ENCODE data around the gene PALM2AKAP2. TPM values are rescaled to one million over a fixed set of nuclear protein-coding genes. Genes with fewer than 3 reads are reported as not detected.

The PALM2AKAP2 gene
- total and polyA plus RNA-seq, 7 experiments from 2014 or later, result not detected

- ChIA-PET CTCF (no interaction called here), POLR2A (no interaction called here)
- H3K36me3 ChIP-seq (ENCODE audit: control insufficient read depth in 2 of 3, insufficient read depth in 3 of 3, low read length in 3 of 3), result no peaks in the 10 kb centered on the region
- no peak overlapping the region for H3K4me3 ChIP-seq (ENCODE audit: low read length)
- Mint-ChIP-seq H3K4me1 (peaks cover 0 to 1% (median 0%) of the 10 kb centered on the region in 7 donors), H3K36me3 (no peaks in the 10 kb centered on the region), H3K27ac (no peak overlapping the region), H3K27me3 (peaks cover 37 to 55% (median 46%) of the 10 kb centered on the region in 5 donors), H3K4me3 (no peak overlapping the region), H3K9me3 (peaks cover 0 to 5% (median 0%) of the 10 kb centered on the region in 11 donors)
- no peak overlapping the region for H3K27ac ChIP-seq (ENCODE audit: low read depth, low read length)
- intact Hi-C loops (cut with micrococcal nuclease), result no loop called here
- H3K9me3 ChIP-seq (ENCODE audit: control insufficient read depth in 2 of 3, low read length in 3 of 3), result no peaks in the 10 kb centered on the region
- no peaks in the 10 kb centered on the region for H3K4me1 ChIP-seq (ENCODE audit: control insufficient read depth in 2 of 2, insufficient read depth in 2 of 2, low read length in 2 of 2)
- ATAC-seq (no peak), DNase-seq (no peak)
- H3K27me3 ChIP-seq (ENCODE audit: control insufficient read depth in 2 of 2, insufficient read depth in 2 of 2, low read length in 2 of 2), result peaks cover 0 to 2% of the 10 kb centered on the region in 2 donors
These were observed 9.9 kb upstream of the PALM2AKAP2 start for GRCh38 chr9:109770101-109770500.

- Mint-ChIP-seq H3K9me3 (peaks cover 0 to 5% (median 0%) of the 10 kb centered on the region in 11 donors), H3K4me3 (no peak overlapping the region), H3K36me3 (no peaks in the 10 kb centered on the region), H3K27ac (no peak overlapping the region), H3K27me3 (peaks cover 38 to 56% (median 43%) of the 10 kb centered on the region in 5 donors), H3K4me1 (peaks cover 0 to 1% (median 0%) of the 10 kb centered on the region in 7 donors)
- Histone ChIP-seq H3K4me1 (ENCODE audit: control insufficient read depth in 2 of 2, insufficient read depth in 2 of 2, low read length in 2 of 2) (no peaks in the 10 kb centered on the region), H3K4me3 (ENCODE audit: low read length) (no peak overlapping the region), H3K27ac (ENCODE audit: low read depth, low read length) (no peak overlapping the region), H3K36me3 (ENCODE audit: control insufficient read depth in 2 of 3, insufficient read depth in 3 of 3, low read length in 3 of 3) (no peaks in the 10 kb centered on the region), H3K27me3 (ENCODE audit: control insufficient read depth in 2 of 2, insufficient read depth in 2 of 2, low read length in 2 of 2) (peaks cover 0 to 2% of the 10 kb centered on the region in 2 donors), H3K9me3 (ENCODE audit: control insufficient read depth in 2 of 3, low read length in 3 of 3) (no peaks in the 10 kb centered on the region)
- ATAC-seq, result no peak
- ChIA-PET CTCF (no interaction called here), POLR2A (no interaction called here)
- intact Hi-C loops (cut with micrococcal nuclease), result no loop called here
- no peak for DNase-seq
These were observed 8.9 kb upstream of the PALM2AKAP2 start for GRCh38 chr9:109771087-109771486.

GRCh38 chr9:109771796-109772531 lies 8.0 kb upstream of the PALM2AKAP2 start:
- H3K36me3 Mint-ChIP-seq, result no peaks in the 10 kb centered on the region
- ChIA-PET POLR2A (no interaction called here), CTCF (interaction anchor here (0.6 kb wide), 1 partner anchor 997 kb away, joined by 3 read pairs; no protein-coding TSS in a partner anchor)
- Histone ChIP-seq H3K4me3 (ENCODE audit: low read length) (no peak overlapping the region), H3K27ac (ENCODE audit: low read depth, low read length) (no peak overlapping the region), H3K27me3 (ENCODE audit: control insufficient read depth in 2 of 2, insufficient read depth in 2 of 2, low read length in 2 of 2) (peaks cover 0 to 2% of the 10 kb centered on the region in 2 donors), H3K9me3 (ENCODE audit: control insufficient read depth in 2 of 3, low read length in 3 of 3) (no peaks in the 10 kb centered on the region), H3K4me1 (ENCODE audit: control insufficient read depth in 2 of 2, insufficient read depth in 2 of 2, low read length in 2 of 2) (no peaks in the 10 kb centered on the region), H3K36me3 (ENCODE audit: control insufficient read depth in 2 of 3, insufficient read depth in 3 of 3, low read length in 3 of 3) (no peaks in the 10 kb centered on the region)
- peaks cover 0 to 1% (median 0%) of the 10 kb centered on the region in 7 donors for H3K4me1 Mint-ChIP-seq
- no peak for ATAC-seq
- H3K27ac Mint-ChIP-seq, result no peak overlapping the region
- no peak for DNase-seq
- intact Hi-C loops (cut with micrococcal nuclease), result no loop called here
- peaks cover 0 to 5% (median 0%) of the 10 kb centered on the region in 11 donors for H3K9me3 Mint-ChIP-seq
- H3K27me3 Mint-ChIP-seq, result peaks cover 36 to 55% (median 43%) of the 10 kb centered on the region in 5 donors
- H3K4me3 Mint-ChIP-seq, result no peak overlapping the region

- ATAC-seq, result no peak
- H3K36me3 Mint-ChIP-seq, result no peaks in the 10 kb centered on the region
- peaks cover 0 to 3% (median 0%) of the 10 kb centered on the region in 11 donors for H3K9me3 Mint-ChIP-seq
- peaks cover 0 to 2% (median 0%) of the 10 kb centered on the region in 7 donors for H3K4me1 Mint-ChIP-seq
- Histone ChIP-seq H3K4me1 (ENCODE audit: control insufficient read depth in 2 of 2, insufficient read depth in 2 of 2, low read length in 2 of 2) (no peaks in the 10 kb centered on the region), H3K4me3 (ENCODE audit: low read length) (no peak overlapping the region), H3K36me3 (ENCODE audit: control insufficient read depth in 2 of 3, insufficient read depth in 3 of 3, low read length in 3 of 3) (no peaks in the 10 kb centered on the region), H3K9me3 (ENCODE audit: control insufficient read depth in 2 of 3, low read length in 3 of 3) (no peaks in the 10 kb centered on the region), H3K27me3 (ENCODE audit: control insufficient read depth in 2 of 2, insufficient read depth in 2 of 2, low read length in 2 of 2) (no peaks in the 10 kb centered on the region), H3K27ac (ENCODE audit: low read depth, low read length) (no peak overlapping the region)
- peaks cover 27 to 60% (median 32%) of the 10 kb centered on the region in 5 donors for H3K27me3 Mint-ChIP-seq
- intact Hi-C loops (cut with micrococcal nuclease), result no loop called here
- H3K4me3 Mint-ChIP-seq, result no peak overlapping the region
- DNase-seq, result no peak
- ChIA-PET POLR2A (no interaction called here), CTCF (no interaction called here)
- H3K27ac Mint-ChIP-seq, result no peak overlapping the region
These were observed 4.5 kb upstream of the PALM2AKAP2 start for GRCh38 chr9:109775516-109775915.

- no peaks in the 10 kb centered on the region for H3K4me1 ChIP-seq (ENCODE audit: control insufficient read depth in 2 of 2, insufficient read depth in 2 of 2, low read length in 2 of 2)
- H3K9me3 ChIP-seq (ENCODE audit: control insufficient read depth in 2 of 3, low read length in 3 of 3), result no peaks in the 10 kb centered on the region
- no peak overlapping the region for H3K27ac ChIP-seq (ENCODE audit: low read depth, low read length)
- ATAC-seq (no peak), DNase-seq (no peak)
- no peak overlapping the region for H3K4me3 ChIP-seq (ENCODE audit: low read length)
- no peaks in the 10 kb centered on the region for H3K36me3 ChIP-seq (ENCODE audit: control insufficient read depth in 2 of 3, insufficient read depth in 3 of 3, low read length in 3 of 3)
- Mint-ChIP-seq H3K4me1 (peaks cover 0 to 5% (median 0%) of the 10 kb centered on the region in 7 donors), H3K36me3 (no peaks in the 10 kb centered on the region), H3K27ac (no peak overlapping the region), H3K27me3 (peaks cover 22 to 60% (median 35%) of the 10 kb centered on the region in 5 donors), H3K4me3 (no peak overlapping the region), H3K9me3 (peaks cover 0 to 3% (median 0%) of the 10 kb centered on the region in 11 donors)
- intact Hi-C loops (cut with micrococcal nuclease), result no loop called here
- ChIA-PET POLR2A (no interaction called here), CTCF (no interaction called here)
- peaks cover 0 to 2% of the 10 kb centered on the region in 2 donors for H3K27me3 ChIP-seq (ENCODE audit: control insufficient read depth in 2 of 2, insufficient read depth in 2 of 2, low read length in 2 of 2)
These were observed 3.6 kb upstream of the PALM2AKAP2 start for GRCh38 chr9:109776391-109776790.

- peaks cover 32 to 54% (median 44%) of the 10 kb centered on the region in 5 donors for H3K27me3 Mint-ChIP-seq
- H3K36me3 ChIP-seq (ENCODE audit: control insufficient read depth in 2 of 3, insufficient read depth in 3 of 3, low read length in 3 of 3), result no peaks in the 10 kb centered on the region
- DNase-seq, result no peak
- no peak overlapping the region for H3K27ac ChIP-seq (ENCODE audit: low read depth, low read length)
- no peaks in the 10 kb centered on the region for H3K4me1 ChIP-seq (ENCODE audit: control insufficient read depth in 2 of 2, insufficient read depth in 2 of 2, low read length in 2 of 2)
- H3K4me3 Mint-ChIP-seq, result peak overlapping the region in 1 of 10 donors; percentile 63
- H3K9me3 ChIP-seq (ENCODE audit: control insufficient read depth in 2 of 3, low read length in 3 of 3), result no peaks in the 10 kb centered on the region
- H3K9me3 Mint-ChIP-seq, result peaks cover 0 to 6% (median 0%) of the 10 kb centered on the region in 11 donors
- H3K36me3 Mint-ChIP-seq, result no peaks in the 10 kb centered on the region
- ChIA-PET CTCF (no interaction called here), POLR2A (no interaction called here)
- peaks cover 0 to 2% of the 10 kb centered on the region in 2 donors for H3K27me3 ChIP-seq (ENCODE audit: control insufficient read depth in 2 of 2, insufficient read depth in 2 of 2, low read length in 2 of 2)
- H3K27ac Mint-ChIP-seq, result no peak overlapping the region
- ATAC-seq, result no peak
- no peak overlapping the region for H3K4me3 ChIP-seq (ENCODE audit: low read length)
- peaks cover 0 to 5% (median 0%) of the 10 kb centered on the region in 7 donors for H3K4me1 Mint-ChIP-seq
- intact Hi-C loops (cut with micrococcal nuclease), result no loop called here
These were observed 545 bp downstream of the PALM2AKAP2 start for GRCh38 chr9:109780453-109781033.

All from naive thymus-derived CD4-positive, alpha-beta T cell (primary cell).